GM21723 (cell line): ENCODE data around the gene ATRIP.
"Not testable (repeated sequence)": the region's sequence is repeated elsewhere in the genome, so short reads cannot be mapped to it uniquely, and the experiment has no call there.

Source experiments
- ATAC-seq: cut with Tn5 transposase; IDR thresholded peaks from one replicate; pipeline ENCODE4 v1.9.1; 2021; ENCODE audit warnings: mild to moderate bottlenecking, moderate library complexity; ENCODE audit not compliant: unreplicated experiment

ATRIP gene

GRCh38 chr3:48435774-48436476 lies 10.6 kb upstream of the ATRIP start:
- no peak for ATAC-seq

DNA sequence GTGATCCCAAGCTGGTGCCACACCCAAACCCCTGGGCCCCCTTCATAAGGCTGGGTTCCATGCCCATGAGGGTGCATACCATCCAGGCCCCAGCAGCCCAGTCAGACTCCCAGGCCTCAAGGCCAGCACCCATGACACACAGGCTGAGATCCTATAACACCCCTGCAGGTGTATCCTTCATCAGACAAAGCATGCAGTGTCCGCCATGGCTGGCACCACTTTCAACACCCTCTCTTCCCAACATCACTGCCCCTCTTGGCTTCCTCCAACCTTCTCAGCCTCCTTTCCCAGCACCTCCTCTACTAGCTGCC lies 10.1 kb upstream of the ATRIP start:
- ATAC-seq: no peak

- no peak for ATAC-seq
Observed at GRCh38 chr3:48436855-48437254, 9.7 kb upstream of the ATRIP start.

GRCh38 chr3:48437812-48438211 lies 8.7 kb upstream of the ATRIP start:
- ATAC-seq: no peak

DNA sequence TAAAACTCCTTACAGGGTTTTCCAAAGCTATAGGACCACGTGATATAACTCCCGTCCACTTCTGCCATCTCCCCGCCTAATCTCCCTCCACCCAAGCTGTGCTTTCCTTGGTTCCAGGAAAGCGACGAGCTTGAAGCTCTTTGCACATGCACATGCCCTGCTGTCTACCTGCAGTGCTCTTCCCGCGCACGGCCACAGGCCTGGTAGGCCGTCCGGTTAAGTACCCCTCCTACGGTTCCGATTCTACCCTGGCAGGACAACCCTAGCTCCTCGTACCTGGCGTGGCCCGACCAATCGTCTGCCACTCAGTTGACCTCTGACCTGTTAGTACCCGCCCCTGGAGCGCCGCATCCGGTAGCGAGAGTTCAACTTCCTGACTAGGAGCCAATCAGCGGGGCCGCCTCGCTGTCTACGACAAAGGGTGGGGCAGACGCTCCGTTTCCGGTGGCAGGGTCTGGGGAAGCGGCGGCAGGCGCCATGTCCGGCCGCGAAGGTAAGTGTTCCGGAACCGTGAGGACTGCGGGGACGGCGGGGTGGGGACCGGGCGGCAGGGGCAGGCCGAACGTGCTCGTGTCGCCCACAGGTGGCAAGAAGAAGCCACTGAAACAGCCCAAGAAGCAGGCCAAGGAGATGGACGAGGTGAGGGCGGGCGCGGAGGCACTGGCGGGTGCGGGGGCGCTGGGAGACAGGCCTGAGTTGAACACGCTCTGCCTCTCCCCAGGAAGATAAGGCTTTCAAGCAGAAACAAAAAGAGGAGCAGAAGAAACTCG lies 6.5 kb upstream of the ATRIP start, which contains the start of the genes CCDC51 and TMA7:
TSS of gene CCDC51 (minus strand) at position 300 of the 770 bp plus-strand sequence. CDS start 4,991 bp downstream, outside the sequence.
TSS of gene TMA7 (plus strand) at position 438 of the 770 bp plus-strand sequence. CDS start at position 478, 40 bp downstream.
- peak; percentile 91 for ATAC-seq

DNA sequence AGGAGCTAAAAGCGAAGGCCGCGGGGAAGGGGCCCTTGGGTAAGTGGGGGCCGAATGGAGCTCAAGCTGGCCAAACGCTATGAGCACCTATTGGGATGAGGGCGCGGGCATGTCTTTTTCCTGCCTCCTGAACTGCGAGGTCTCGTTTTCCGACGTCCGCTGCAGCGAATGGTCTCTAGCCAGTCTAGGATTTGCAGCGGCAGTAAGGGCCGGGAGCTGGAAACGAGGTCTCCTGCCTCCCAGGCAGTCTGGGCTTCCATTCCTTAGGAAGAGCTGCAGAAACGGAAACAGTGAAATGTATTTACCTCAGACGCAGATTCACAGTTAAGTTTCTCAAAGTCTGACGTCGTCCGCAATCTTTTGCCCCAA lies 6.0 kb upstream of the ATRIP start:
- peak; percentile 4 for ATAC-seq

DNA sequence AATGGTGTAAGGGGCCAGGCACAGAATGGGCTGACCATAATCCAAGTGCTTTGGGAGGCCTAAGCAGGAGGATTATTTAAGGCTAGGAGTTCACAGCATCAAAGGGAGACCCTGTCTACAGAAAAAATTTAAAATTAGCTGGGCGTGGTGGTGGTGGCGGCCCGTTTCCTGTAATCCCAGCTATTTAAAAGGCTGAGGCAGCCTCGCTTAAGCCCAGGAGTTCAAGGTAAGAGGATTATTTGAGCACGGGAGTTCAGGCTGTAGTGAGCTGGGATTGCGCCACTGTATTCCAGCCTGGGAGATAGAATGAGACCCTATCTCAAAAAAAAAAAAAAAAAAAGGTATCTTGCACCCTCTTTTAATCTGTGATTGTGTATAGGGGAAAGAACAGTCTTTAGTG lies 4.6 kb upstream of the ATRIP start:
- ATAC-seq: no peak

- no peak for ATAC-seq
Observed at GRCh38 chr3:48445277-48445882, 1.2 kb upstream of the ATRIP start.

DNA sequence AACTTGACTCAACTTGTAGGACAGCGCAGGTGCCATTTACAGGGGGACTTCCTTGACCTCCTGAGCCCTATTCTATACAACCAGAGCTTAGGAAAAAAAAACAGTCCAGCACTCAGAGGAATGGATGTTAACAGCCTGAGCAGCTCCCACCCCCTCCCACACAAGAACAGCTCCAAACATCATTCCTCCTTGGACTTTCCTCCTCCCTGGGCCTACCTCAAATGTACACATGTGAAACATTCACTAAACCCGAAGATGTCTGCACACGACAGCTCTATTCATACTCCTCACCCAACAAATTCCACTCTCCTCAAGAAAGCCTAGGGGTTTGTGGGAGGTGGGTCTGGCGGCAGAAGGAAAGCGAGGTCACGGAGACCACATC lies 503 bp upstream of the ATRIP start:
- peak; percentile 12 for ATAC-seq

DNA sequence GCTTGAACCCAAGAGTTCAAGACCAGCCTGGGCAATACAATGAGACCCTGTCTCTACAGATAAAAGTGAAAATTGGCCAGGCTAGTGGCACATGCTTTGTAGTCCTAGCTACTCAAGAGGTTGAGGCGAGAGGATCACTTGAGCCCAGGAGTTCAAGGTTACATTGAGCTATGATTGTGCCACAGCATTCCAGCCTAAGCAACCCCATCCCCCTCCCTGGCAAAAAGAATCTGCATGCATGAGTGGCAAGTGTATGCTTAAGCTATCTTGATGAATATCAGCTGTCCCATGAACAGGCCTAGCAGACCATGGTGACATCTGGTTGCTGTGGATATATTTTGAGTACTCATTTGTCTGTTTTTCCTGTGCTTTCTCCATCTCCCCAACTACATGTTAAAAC lies 4.7 kb downstream of the ATRIP start:
- no peak for ATAC-seq

DNA sequence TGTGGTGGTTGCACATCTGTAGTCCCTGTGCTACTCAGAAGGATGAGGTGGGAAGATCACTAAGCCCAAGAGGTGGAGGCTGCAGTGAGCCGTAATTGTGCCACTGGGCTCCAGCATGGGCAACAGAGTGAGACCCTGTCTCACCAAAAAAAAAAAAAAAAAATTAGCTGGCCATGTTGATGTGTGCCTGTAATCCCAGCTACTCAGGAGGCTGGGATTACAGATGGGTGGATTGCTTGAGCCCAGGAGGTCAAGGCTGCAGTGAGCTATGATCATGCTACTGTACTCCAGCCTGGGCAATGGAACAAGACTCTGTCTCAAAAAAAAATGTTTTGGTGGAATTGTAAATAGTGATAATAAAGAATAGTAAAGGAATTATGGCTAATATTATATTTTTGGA lies 9.9 kb downstream of the ATRIP start:
- ATAC-seq: no peak

DNA sequence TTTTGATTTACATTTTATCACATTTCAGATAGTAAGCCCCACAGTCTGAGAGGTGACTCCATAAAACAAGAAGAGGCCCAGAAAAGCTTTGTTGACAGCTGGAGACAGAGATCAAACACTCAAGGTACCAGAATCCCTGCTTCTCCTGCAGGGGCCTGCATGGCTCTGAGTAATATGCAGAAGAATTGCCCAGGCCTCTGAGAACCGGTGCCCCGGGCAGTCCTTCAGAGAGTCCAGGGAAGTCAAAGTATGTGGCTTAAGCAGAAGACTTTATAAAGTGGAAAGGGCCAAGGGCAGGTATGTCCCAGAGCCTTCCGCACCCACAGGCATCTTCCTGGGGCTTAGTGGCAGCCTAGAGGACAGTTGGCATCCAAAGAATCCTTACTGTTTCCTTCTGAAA lies 12.8 kb downstream of the ATRIP start:
- ATAC-seq: no peak

DNA sequence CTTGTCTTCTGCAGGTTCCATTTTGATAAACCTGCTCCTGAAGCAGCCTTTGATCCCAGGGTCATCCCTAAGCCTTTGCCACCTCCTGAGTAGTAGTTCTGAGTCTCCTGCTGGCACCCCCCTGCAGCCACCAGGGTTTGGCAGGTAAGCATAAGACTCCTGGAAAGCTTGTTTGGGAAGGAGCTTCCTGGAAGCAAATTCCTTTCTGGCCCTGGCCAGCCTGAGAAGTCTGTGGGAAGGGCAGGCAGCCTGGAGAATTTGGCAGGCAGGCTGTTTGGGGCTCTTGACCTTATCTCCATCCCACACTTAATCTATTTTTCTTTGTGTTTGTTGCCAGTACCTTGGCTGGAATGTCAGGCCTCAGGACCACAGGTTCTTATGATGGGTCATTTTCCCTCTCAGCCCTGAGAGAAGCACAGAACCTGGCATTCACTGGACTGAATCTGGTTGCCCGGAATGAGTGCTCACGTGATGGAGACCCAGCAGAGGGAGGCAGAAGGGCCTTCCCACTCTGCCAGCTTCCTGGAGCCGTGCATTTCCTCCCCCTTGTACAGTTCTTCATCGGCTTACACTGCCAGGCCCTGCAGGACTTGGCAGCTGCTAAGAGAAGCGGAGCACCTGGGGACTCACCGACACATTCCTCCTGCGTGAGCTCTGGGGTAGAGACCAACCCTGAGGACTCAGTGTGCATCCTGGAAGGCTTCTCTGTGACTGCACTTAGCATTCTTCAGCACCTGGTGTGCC lies 13.4 kb downstream of the ATRIP start:
- ATAC-seq: no peak

DNA sequence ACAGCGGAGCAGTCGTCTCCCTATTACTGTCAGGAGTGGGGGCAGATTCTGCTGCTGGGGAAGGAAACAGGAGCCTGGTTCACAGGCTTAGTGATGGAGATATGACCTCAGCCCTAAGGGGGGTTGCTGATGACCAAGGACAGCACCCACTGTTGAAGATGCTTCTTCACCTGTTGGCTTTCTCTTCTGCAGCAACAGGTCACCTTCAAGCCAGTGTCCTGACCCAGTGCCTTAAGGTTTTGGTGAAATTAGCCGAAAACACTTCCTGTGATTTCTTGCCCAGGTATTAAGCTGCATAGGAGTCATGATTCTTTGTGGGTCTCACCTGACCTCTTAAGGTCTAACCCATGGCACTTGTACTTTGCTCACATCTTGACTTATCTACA lies 14.0 kb downstream of the ATRIP start:
- ATAC-seq: no peak

GRCh38 chr3:48461767-48462166 lies 15.2 kb downstream of the ATRIP start:
- ATAC-seq: not testable (repeated sequence)

- no peak for ATAC-seq
Observed at GRCh38 chr3:48463703-48464102, 17.2 kb downstream of the ATRIP start.

DNA sequence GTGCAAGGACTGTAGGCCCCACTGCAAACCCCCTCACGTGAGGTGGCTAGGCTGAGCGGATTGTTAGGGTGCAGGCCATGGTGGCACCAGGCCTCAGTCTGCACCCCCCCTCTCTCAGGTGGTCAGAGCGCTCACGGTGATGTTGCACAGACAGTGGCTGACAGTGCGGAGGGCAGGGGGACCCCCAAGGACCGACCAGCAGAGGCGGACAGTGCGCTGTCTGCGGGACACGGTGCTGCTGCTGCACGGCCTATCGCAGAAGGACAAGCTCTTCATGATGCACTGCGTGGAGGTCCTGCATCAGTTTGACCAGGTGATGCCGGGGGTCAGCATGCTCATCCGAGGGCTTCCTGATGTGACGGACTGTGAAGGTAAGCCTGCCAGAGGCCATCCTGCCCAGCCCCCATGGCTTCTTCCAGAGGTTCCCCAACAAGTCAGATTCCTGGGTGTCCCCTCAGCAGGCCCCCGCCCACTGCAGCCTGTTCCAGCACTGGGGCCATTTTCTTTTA lies 18.2 kb downstream of the ATRIP start:
- no peak for ATAC-seq

GRCh38 chr3:48465237-48465530 lies 18.6 kb downstream of the ATRIP start:
- ATAC-seq: no peak

DNA sequence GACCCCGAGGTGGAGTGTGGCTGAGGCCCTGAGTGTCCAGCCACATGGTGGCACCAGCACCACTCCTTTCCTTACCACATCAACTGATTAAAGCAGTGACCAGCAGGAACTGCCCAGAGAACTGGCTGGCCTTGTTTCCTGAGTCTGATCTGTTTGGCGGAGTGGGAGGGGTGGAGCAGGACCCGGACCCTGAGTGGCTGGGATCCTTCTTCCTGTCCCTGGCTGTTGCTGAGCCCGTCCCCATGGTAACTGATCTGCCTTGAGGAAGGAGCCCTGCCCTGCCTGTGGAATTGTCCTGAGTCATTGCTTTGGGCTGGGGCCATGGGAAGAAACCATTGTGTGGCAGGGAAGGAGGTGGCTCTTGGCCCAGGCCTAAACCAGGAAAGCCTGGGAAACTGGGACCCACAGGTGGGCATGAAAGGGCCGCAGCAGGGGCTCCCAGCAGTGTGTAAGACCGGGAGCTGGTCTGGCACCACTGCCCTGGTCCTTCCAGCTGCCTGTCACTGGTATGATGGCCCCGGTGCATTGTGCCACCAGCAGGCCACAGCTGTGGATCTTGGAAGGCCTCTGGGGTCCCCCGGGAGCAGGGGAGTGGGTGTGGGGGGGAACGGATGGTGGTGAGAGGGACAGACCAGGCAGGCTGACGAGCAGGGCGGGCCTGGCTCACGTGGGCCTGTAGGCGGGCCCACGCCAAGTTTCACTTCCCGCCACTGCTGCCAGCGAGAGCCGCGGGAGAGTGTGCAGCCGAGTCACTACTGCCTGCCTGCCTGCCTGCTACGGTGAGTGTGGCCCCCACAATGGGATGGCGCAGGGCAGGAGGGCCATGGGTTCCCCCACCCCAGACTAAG lies 19.2 kb downstream of the ATRIP start:
- ATAC-seq: peak; percentile 83

- ATAC-seq: peak; percentile 26
Observed at GRCh38 chr3:48466386-48467109, 20.0 kb downstream of the ATRIP start.
